T-helper 1 cell treated with Interleukin-12 subunit alpha and Interleukin-12 subunit beta and Interleukin-4 antibody, amounts not matched to agents 30 μg/mL and 1 μg/mL, for 36 hours (primary cell): ENCODE data around the gene CDK3.
A peak's percentile ranks its signal among the peaks of the same experiment; 100 is the strongest.

Experiments used
- H3K27ac Mint-ChIP-seq: one replicate; pipeline ENCODE4 v1.8.0; 2021; ENCODE audit warnings: mild to moderate bottlenecking, mixed read lengths
- H3K27me3 Mint-ChIP-seq: one replicate; pipeline ENCODE4 v1.8.0; 2021; ENCODE audit warnings: low read depth, mixed read lengths
- H3K36me3 Mint-ChIP-seq: one replicate; pipeline ENCODE4 v1.8.0; 2021; ENCODE audit warnings: low read depth, mixed read lengths
- H3K4me1 Mint-ChIP-seq: one replicate; pipeline ENCODE4 v1.8.0; 2021; ENCODE audit warnings: low read depth, mixed read lengths
- H3K4me3 Mint-ChIP-seq: one replicate; pipeline ENCODE4 v1.8.0; 2021; ENCODE audit warnings: mild to moderate bottlenecking, moderate library complexity, mixed read lengths
- H3K9me3 Mint-ChIP-seq: one replicate; pipeline ENCODE4 v1.8.0; 2021; ENCODE audit warnings: mixed read lengths

CDK3 gene

DNA sequence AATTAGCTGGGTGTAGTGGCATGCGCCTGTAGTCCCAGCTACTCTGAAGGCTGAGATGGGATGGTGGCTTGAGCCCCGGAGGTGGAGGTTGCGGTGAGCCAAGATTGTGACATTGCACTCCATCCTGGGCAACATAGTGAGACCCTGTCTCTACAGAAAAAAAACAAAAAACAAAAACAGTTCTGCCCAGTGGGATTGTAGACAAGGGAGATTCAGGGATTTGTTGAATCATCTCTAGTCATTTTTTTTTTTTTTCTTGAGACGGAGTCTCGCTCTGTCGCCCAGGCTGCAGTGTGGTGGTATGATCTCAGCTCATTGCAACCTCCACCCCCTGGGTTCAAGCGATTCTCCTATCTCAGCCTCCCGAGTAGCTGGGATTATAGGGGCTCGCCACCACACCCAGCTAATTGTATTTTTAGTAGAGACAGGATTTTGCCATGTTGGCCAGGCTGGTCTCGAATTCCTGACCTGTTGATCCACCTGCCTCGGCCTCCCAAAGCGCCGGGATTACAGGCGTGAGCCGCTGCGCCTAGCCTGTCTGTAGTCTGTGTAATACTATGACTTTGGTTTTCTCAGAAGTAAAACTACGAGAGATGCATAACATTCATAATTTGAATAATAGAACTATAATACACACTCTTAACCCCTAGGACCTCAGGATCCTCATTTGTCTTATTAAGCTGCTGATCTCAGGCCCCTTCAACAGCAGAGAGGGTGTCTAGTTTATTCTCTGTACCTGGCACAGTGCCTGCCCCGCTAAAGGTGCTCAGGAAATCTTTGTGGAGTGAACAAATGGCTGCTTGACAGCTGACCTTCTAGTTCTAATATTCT, 20.3 kb upstream of the CDK3 start:
- H3K4me3 Mint-ChIP-seq = peak overlapping the region; percentile 95
- H3K9me3 Mint-ChIP-seq = no peaks in the 10 kb centered on the region
- peaks cover 9% of the 10 kb centered on the region for H3K36me3 Mint-ChIP-seq
- H3K27ac Mint-ChIP-seq = peak overlapping the region; percentile 97
- H3K4me1 Mint-ChIP-seq = peaks cover 19% of the 10 kb centered on the region
- H3K27me3 Mint-ChIP-seq = no peaks in the 10 kb centered on the region

DNA sequence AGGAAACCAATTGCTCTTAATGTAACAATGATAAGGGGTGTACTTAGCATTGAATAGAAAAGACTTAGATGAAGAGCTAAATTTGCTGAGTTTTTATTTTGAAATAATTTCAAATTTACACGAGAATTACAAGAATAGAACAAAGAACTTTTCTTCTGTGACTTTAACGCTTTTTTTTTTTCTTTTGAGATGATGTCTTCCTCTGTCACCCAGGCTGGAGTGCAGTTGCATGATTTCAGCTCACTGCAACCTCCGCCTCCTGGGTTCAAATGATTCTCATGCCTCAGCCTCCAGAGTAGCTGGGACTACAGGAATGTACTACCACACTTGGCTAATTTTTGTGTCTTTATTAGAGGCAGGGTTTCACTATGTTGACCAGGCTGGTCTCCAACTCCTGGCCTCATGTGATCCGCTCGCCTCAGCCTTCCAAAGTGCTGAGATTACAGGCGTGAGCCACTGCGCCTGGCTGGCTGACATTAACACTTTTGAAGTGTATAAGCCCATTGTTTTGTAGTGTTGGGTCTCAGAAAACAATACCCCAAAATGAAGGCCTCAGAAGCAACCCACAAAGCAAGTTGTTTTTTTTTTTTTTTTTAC, 19.5 kb upstream of the CDK3 start:
- Mint-ChIP-seq H3K27ac (peak overlapping the region; percentile 52), H3K27me3 (no peaks in the 10 kb centered on the region), H3K9me3 (no peaks in the 10 kb centered on the region), H3K4me3 (no peak overlapping the region), H3K36me3 (peaks cover 7% of the 10 kb centered on the region), H3K4me1 (peaks cover 15% of the 10 kb centered on the region)

DNA sequence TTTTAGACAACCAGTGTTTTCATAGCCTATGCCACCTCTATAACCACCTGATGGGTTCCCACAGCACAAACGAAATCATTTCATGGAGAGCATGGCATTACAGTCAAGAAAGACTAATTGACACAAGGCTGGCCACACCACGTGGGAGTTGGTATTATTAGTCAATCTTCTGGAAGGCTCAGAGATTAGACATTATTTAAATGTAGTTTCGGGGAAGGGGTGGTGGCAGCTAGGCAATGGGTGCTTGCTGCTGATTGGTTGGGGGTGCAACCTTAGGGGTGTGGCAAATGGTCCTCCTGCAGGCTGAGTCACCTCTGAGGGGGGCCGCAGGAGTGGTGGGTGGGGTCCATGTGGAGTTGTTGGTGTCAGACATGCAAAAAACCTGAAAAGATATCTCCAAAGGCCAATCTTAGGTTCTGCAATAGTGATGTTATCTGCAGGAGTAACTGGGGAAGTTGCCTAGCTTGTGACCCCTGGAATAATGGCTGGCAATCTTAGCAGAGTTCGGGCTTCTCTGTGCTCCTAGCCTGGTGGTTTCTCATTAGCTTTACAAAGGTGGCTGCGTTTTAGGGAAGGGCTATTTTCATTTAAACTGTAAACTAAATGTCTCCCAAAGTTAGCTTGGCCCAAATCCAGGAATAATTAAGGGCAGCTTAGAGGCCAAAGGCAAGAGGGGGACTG, 17.0 kb upstream of the CDK3 start:
- H3K4me3 Mint-ChIP-seq = no peak overlapping the region
- H3K36me3 Mint-ChIP-seq = no peaks in the 10 kb centered on the region
- no peaks in the 10 kb centered on the region for H3K9me3 Mint-ChIP-seq
- peaks cover 4% of the 10 kb centered on the region for H3K4me1 Mint-ChIP-seq
- H3K27me3 Mint-ChIP-seq = no peaks in the 10 kb centered on the region
- H3K27ac Mint-ChIP-seq = no peak overlapping the region

DNA sequence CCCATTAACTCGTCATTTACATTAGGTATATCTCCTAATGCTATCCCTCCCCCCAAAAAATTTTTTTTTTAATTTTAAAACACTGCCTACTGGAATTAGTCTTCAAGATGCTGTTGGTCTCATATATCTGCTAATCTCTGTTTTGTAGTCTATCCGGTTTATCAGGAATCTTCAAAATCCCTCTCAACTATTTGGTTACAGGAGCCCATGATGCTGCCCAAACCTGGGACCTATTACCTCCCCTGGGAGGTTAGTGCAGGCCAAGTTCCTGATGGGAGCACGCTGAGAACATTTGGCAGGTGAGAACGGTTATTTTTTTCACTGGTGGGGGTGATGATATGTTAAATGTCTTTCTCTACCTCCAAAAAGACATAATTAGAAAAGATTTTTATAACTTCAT, 14.7 kb upstream of the CDK3 start:
- Mint-ChIP-seq H3K36me3 (no peaks in the 10 kb centered on the region), H3K27ac (no peak overlapping the region)

DNA sequence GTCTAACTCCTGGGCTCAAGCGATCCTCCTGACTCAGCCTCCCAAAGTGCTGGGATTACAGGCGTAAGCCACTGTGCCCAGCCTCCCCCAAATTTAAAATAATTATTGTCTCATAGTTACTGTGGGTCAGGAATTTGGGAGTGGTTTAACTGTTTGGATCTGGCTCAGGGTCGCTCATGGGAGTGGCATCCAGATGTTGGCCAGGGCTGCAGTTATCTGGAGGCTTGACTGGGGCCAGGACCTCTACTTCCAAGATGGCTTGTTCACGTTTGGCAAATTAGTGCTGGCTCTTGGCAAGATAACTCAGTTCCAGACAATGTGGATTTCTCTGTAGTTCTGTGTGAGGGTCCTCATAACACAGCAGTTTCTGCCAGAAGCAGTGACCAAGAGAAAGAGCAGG, 13.6 kb upstream of the CDK3 start:
- no peaks in the 10 kb centered on the region for H3K9me3 Mint-ChIP-seq

More for the DNA sequence above, 14.7 kb upstream of the CDK3 start:
- Mint-ChIP-seq H3K4me1 (no peaks in the 10 kb centered on the region), H3K9me3 (no peaks in the 10 kb centered on the region), H3K27me3 (no peaks in the 10 kb centered on the region), H3K4me3 (no peak overlapping the region)

DNA sequence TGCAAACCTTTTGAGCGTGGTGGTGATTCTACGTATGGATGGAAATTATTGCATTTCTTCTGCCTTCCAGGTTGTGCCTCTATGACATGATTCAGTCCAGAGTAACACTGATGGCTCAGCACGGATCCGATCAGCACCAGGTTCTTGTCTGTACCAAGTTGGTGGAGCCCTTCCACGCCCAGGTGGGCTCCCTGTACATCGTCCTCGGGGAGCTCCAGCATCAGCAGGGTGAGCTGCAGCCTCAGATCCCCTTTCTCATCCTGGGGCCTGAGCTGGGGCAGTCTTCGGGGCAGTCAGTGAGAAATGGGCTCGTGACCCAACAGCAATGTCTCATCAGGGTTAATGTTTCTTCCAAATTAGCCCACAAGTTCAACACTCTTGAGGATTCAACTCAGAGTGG, 9.3 kb upstream of the CDK3 start:
- no peak overlapping the region for H3K27ac Mint-ChIP-seq
- H3K9me3 Mint-ChIP-seq = no peaks in the 10 kb centered on the region

More for the DNA sequence above, 13.6 kb upstream of the CDK3 start:
- no peak overlapping the region for H3K4me3 Mint-ChIP-seq
- H3K36me3 Mint-ChIP-seq = peaks cover 5% of the 10 kb centered on the region
- H3K27ac Mint-ChIP-seq = no peak overlapping the region
- H3K27me3 Mint-ChIP-seq = no peaks in the 10 kb centered on the region
- no peaks in the 10 kb centered on the region for H3K4me1 Mint-ChIP-seq

DNA sequence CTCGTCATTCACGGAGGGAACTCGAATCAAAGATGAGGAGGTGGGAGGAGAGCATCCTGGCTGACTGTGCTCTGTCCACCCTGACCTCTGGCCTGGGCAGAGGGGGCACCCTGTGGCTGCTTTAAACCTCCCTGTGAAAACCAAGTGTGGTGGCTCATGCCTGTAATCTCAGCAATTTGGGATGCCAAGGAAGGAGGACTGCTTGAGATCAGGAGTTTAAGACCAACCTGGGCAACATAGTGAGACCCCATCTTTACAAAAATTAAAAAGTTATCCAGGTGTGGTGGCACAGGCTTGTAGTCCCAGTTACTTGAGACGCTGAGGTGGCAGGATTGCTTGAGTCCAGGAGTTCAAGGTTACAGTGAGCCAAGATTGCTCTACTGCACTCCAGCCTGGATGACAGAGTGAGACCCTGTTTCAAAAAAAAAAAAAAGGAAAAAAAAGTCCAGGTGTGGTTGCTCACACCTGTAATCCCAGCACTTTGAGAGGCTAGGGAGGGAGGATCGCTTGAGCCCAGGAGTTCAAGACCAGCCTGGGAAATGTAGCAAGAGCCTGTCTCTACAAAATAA, 5.8 kb upstream of the CDK3 start:
- Mint-ChIP-seq H3K9me3 (no peaks in the 10 kb centered on the region), H3K27me3 (no peaks in the 10 kb centered on the region), H3K27ac (no peak overlapping the region)

More for the DNA sequence above, 9.3 kb upstream of the CDK3 start:
- H3K36me3 Mint-ChIP-seq = peaks cover 8% of the 10 kb centered on the region
- no peaks in the 10 kb centered on the region for H3K4me1 Mint-ChIP-seq
- H3K27me3 Mint-ChIP-seq = no peaks in the 10 kb centered on the region
- H3K4me3 Mint-ChIP-seq = no peak overlapping the region

DNA sequence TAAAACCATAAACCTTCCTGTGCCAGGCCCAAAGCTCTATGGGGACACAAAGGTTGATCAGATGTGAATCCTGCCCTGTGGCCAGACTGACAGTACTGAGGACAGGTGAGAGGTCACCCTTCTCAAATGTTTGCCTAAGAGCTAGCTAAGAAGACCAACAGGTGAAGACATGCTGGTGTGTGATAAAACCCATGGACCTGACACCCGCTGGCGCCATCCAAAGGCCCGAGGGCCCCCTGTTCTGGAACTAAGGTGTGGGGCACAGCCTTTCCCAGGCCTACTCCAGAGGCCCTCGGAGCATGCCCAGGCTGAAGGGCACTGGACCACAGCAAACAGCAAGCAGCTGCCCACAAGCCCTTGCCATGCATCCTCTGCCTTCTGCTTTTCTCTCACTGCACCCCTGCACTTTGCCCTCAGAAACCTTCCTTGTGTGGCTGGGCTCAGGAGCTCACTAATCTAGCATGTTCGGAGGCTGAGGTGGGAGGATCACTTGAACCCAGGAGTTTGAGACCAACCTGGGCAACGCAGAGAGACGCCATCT, 5.2 kb upstream of the CDK3 start:
- Mint-ChIP-seq H3K27ac (no peak overlapping the region), H3K4me3 (no peak overlapping the region), H3K36me3 (peaks cover 10% of the 10 kb centered on the region), H3K27me3 (no peaks in the 10 kb centered on the region), H3K4me1 (peaks cover 18% of the 10 kb centered on the region), H3K9me3 (no peaks in the 10 kb centered on the region)

More for the DNA sequence above, 5.8 kb upstream of the CDK3 start:
- Mint-ChIP-seq H3K4me1 (peaks cover 18% of the 10 kb centered on the region), H3K36me3 (peaks cover 10% of the 10 kb centered on the region), H3K4me3 (no peak overlapping the region)

DNA sequence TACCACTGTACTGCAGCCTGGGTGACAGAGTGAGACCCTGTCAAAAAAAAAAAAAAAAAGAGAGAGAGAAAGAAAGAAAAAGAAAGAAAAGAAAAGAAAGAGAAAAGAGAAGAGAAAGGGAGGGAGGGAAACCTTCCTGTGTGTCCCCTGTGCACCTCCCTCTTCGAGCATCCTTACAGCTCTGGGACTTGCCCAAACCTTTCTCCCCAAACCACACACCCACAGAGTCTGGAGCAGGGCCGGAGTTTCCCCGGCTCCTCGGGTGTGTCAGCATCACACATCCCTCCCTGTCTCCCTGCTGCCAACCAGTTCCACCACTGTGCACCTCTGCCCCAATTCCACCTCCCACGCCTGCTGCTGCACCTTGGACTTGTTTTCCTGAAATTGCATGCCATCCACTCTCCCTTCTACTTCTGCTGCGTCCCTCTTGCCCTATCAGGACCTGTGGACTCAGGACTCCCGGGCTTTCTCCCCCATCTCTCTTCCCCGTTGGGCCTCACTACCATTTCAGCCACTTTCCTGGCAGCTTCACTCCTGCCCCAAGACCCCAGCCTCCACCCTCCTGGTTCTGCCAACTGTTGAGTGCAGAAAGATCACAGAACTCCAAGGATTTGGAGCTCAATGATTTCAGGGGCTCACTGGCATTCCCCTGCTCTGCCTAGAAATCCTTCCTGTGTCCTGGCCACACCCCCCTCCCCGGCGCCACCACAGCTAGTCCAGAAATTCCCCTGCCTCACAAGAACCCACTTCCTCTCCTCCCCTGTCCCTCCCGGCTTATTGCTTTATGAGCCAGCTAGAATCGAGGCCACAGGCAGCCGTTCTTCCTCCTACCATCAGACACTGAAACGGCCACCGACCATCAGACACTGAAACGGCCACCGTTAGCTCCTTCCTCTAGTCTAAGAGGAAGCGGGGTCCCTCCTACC, 3.7 kb upstream of the CDK3 start:
- Mint-ChIP-seq H3K4me3 (peak overlapping the region; percentile 74), H3K27me3 (no peaks in the 10 kb centered on the region), H3K36me3 (peaks cover 4% of the 10 kb centered on the region), H3K27ac (peak overlapping the region; percentile 81), H3K9me3 (no peaks in the 10 kb centered on the region), H3K4me1 (peaks cover 18% of the 10 kb centered on the region)

DNA sequence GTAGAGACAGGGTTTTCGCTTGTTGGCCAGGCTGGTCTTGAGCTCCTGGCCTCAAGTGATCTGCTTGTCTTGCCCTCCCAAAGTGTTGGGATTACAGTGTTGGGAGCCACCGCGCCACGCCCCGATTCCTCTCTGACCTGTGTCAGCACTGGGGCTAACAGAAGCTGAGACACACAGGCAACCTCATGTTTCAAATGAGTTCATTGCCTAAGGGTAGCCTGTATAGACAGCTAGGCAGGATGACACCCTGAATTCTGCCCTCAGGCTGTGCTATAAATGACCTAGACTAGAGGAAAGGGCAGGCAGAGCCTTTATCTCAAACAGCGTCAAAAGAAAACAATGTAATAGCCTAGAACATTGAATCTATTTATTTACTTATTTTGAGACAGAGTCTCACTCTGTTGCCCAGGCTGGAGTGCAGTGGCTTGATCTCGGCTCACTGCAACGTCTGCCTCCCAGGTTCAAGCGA, 2.3 kb upstream of the CDK3 start:
- peaks cover 2% of the 10 kb centered on the region for H3K36me3 Mint-ChIP-seq
- no peaks in the 10 kb centered on the region for H3K27me3 Mint-ChIP-seq
- H3K4me3 Mint-ChIP-seq = no peak overlapping the region
- H3K4me1 Mint-ChIP-seq = peaks cover 18% of the 10 kb centered on the region
- H3K27ac Mint-ChIP-seq = peak overlapping the region; percentile 52
- H3K9me3 Mint-ChIP-seq = no peaks in the 10 kb centered on the region

DNA sequence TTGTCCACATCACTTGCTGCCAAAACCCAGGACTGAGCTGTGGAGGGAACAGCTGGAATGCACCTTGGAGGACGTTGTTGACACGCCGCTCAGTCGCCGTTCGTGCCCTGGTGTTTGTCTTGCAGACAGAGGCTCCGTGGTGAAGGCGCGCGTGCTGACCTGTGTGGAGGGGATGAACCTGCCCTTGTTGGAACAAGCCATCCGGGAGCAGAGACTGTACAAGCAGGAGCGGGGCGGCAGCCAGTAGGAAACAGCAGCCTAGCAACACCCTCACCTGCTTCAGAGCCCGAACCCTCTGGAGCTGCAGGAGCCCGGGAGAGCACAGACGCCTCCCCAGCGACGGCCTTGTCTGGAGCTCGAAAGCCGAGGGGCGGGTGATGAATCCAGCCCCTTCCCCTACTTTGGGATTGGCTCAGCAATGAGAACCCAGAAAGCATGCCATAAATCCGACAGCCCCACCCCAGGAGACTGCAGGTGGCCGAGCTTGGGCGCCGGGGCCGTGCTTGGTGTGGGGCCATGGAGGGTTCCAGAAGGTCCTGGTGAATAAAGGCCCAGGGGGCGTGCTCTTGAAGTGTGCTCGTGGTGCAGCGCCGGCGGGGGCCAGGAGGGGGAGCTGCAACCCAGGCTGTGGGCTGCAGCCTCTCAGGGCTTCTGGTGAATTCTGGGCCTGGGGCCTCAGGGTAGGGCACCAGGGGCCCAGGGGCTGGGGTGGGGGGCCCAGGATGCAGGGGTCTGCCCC, 470 bp upstream of the CDK3 start:
- Mint-ChIP-seq H3K36me3 (peaks cover 5% of the 10 kb centered on the region), H3K9me3 (no peaks in the 10 kb centered on the region), H3K4me1 (peaks cover 19% of the 10 kb centered on the region), H3K27me3 (no peaks in the 10 kb centered on the region), H3K27ac (no peak overlapping the region), H3K4me3 (no peak overlapping the region)

DNA sequence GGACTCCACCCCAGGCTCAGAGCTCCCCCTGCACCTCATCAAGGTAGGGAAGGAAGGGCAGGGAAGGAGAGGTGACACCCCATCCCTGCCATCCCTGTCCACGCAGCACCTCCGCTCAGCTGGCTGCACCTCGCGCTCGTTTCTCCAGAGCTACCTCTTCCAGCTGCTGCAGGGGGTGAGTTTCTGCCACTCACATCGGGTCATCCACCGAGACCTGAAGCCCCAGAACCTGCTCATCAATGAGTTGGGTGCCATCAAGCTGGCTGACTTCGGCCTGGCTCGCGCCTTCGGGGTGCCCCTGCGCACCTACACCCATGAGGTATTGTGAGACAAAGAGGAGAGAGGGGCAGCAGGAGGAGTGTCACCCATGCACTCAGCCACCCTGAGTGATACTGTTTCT, 1.4 kb downstream of the CDK3 start:
- Mint-ChIP-seq H3K4me1 (peaks cover 18% of the 10 kb centered on the region), H3K9me3 (no peaks in the 10 kb centered on the region), H3K27me3 (no peaks in the 10 kb centered on the region), H3K27ac (no peak overlapping the region), H3K36me3 (peaks cover 5% of the 10 kb centered on the region), H3K4me3 (no peak overlapping the region)

DNA sequence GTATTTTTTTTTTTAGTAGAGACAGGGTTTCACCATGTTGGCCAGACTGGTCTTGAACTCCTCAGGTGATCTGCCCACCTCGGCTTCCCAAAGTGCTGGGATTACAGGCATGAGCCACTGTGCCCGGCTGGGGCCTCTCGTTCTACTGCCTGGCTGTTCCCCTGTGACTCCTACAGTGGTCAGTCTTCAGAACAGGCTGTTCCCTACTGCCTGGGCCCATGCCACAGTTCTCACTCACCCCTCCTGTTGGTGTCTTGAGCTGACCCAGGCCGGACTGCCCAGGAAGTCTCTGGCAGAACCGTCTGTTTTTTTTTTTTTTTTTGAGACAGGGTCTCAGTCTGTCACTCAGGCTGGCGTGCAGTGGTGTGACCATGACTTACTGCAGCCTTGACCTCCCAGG, 3.3 kb downstream of the CDK3 start:
- Mint-ChIP-seq H3K36me3 (peaks cover 5% of the 10 kb centered on the region), H3K4me3 (no peak overlapping the region), H3K27ac (no peak overlapping the region), H3K27me3 (no peaks in the 10 kb centered on the region), H3K9me3 (no peaks in the 10 kb centered on the region), H3K4me1 (peaks cover 7% of the 10 kb centered on the region)
